GM10266 (cell line): ENCODE measurements around the gene TMEM63C.

ENCODE experiments used
- DNase-seq: peaks from one replicate; pipeline ENCODE4 v3.0.0; 2012; ENCODE audit errors: extremely low spot score
- CTCF ChIP-seq: IDR thresholded peaks from 2 replicates; pipeline ENCODE4 v1.5.1; 2012; ENCODE audit warnings: mild to moderate bottlenecking, low read depth; ENCODE audit not compliant: control insufficient read depth, insufficient read depth; ENCODE audit errors: missing control alignments

The TMEM63C gene

GRCh38 chr14:77206877-77207389 is 25.3 kb downstream of the TMEM63C start:
- DNase-seq: no peak
- TF ChIP-seq CTCF: no peak

- DNase-seq: peak; percentile 65
Measured at GRCh38 chr14:77208291-77208978, 26.8 kb downstream of the TMEM63C start.

GRCh38 chr14:77208979-77209318 is 27.4 kb downstream of the TMEM63C start:
- no peak for DNase-seq
- no peak for TF ChIP-seq CTCF

More at GRCh38 chr14:77208291-77208978, 26.8 kb downstream of the TMEM63C start:
- no peak for TF ChIP-seq CTCF

GRCh38 chr14:77212097-77212870 is 30.7 kb downstream of the TMEM63C start:
- no peak for DNase-seq
- TF ChIP-seq CTCF: no peak

GRCh38 chr14:77212943-77213678 is 31.5 kb downstream of the TMEM63C start:
- DNase-seq: peak; percentile 72
- peak; percentile 71 for TF ChIP-seq CTCF

- DNase-seq: no peak
- no peak for TF ChIP-seq CTCF
Measured at GRCh38 chr14:77213679-77214016, 32.0 kb downstream of the TMEM63C start.
